Measurements from ENCODE around the gene NTMT2.
A peak's percentile ranks its signal among the peaks of the same experiment; 100 is the strongest.

The NTMT2 gene

GRCh38 chr1:170213596-170213995 is 67.8 kb downstream of the NTMT2 start:
- DNase-seq: peak; percentile 76

GRCh38 chr1:170214117-170215032 is 68.6 kb downstream of the NTMT2 start:
- peak; percentile 41 for DNase-seq

- peak; percentile 40 for DNase-seq
These were observed 69.5 kb downstream of the NTMT2 start for GRCh38 chr1:170215072-170215885.

GRCh38 chr1:170217517-170218256 is 71.9 kb downstream of the NTMT2 start:
- no peak for DNase-seq

- DNase-seq: no peak
These were observed 72.5 kb downstream of the NTMT2 start for GRCh38 chr1:170218257-170218650.

All from left hindlimb (tissue), 1 donor.